Endothelial cell of umbilical vein (primary cell): ENCODE results near the gene DOLK. TPM values are rescaled to one million over a fixed set of nuclear protein-coding genes. Genes with fewer than 3 reads are reported as not detected.

Experiments used
- BruUV-seq: library from RNA; stranded (reverse); fragments of 400-500 nt; replicated peaks from 2 replicates; lab custom pipeline; 2021; lab: Mats Ljungman, UMichigan
- CTCF ChIA-PET: fragments of 300-600, 350-600 bp; sonication (Branson Sonifier 250); formaldehyde crosslinking; loops from one replicate; lab custom pipeline; 2021; ENCODE audit warnings: antibody characterized with exemption, inconsistent platforms; lab: Charles Lee
- POLR2A ChIA-PET: fragments of 300-600, 350-600 bp; sonication (Branson Sonifier 250); formaldehyde crosslinking; loops from one replicate; lab custom pipeline; 2021; ENCODE audit warnings: antibody characterized with exemption, inconsistent platforms; lab: Charles Lee
- DNase-seq: peaks from one replicate; pipeline ENCODE4 v3.0.0-alpha.2; 2011; ENCODE audit warnings: low read depth, low spot score
- FAIRE-seq: peaks from 2 replicates; lab custom pipeline; 2011; peaks lifted over from hg19 to GRCh38; lab: Jason Lieb, UNC
- H2AFZ ChIP-seq: 2 replicates; pipeline ENCODE4 v1.6.0; 2012; ENCODE audit warnings: low read depth, low read length, control low read depth, inconsistent platforms
- H3K27ac ChIP-seq: 2 replicates; pipeline ENCODE4 v1.5.1; 2011; ENCODE audit warnings: low read depth, mild to moderate bottlenecking, control low read depth, low read length, moderate library complexity; ENCODE audit not compliant: insufficient read depth
- H3K27me3 ChIP-seq, 2 experiments: 2 replicates each; pipeline versions ENCODE4 v1.6.0 to v1.6.1; 2011; ENCODE audit warnings: low read length in 2 of 2, mixed read lengths in 1 of 2; ENCODE audit not compliant: control insufficient read depth in 2 of 2, insufficient read depth in 2 of 2
- H3K36me3 ChIP-seq, 2 experiments: 2 replicates in 1 of 2; 3 replicates in 1 of 2; pipeline ENCODE4 v1.5.1; 2011; ENCODE audit warnings: low read length in 2 of 2, mild to moderate bottlenecking in 1 of 2, moderate library complexity in 1 of 2; ENCODE audit not compliant: control insufficient read depth in 2 of 2, insufficient read depth in 2 of 2; ENCODE audit errors: extremely low read depth in 1 of 2
- H3K4me1 ChIP-seq: 3 replicates; pipeline ENCODE4 v1.5.1; 2011; ENCODE audit warnings: mild to moderate bottlenecking, low read length; ENCODE audit not compliant: control insufficient read depth, insufficient read depth; ENCODE audit errors: extremely low read depth
- H3K4me2 ChIP-seq: 2 replicates; pipeline ENCODE4 v1.6.1; 2011; ENCODE audit warnings: low read length, control low read depth, mixed read lengths; ENCODE audit not compliant: insufficient read depth
- H3K4me3 ChIP-seq, 3 experiments: fragments of 200-600 bp in 1 of 3; sonication (generic), shearing (Covaris generic) in 1 of 3; replicated peaks in 1 of 3; 2 replicates each; pipeline ENCODE4 v1.5.1; 2011 to 2016; ENCODE audit warnings: control low read depth in 3 of 3, low read length in 3 of 3, mild to moderate bottlenecking in 2 of 3, inconsistent platforms in 1 of 3, low read depth in 1 of 3, moderate library complexity in 1 of 3; ENCODE audit not compliant: insufficient read depth in 1 of 3
- H3K79me2 ChIP-seq: 2 replicates; pipeline ENCODE4 v1.6.0; 2012; ENCODE audit warnings: low read length, inconsistent platforms; ENCODE audit not compliant: control insufficient read depth, insufficient read depth
- H3K9ac ChIP-seq: replicated peaks from 2 replicates; pipeline ENCODE3; 2011; ENCODE audit warnings: low read length, control low read depth; ENCODE audit not compliant: insufficient read depth; ENCODE audit errors: extremely low read depth
- H3K9me1 ChIP-seq: replicated peaks from 3 replicates; pipeline ENCODE4 v1.6.0; 2011; ENCODE audit warnings: mild to moderate bottlenecking, low read length; ENCODE audit not compliant: control insufficient read depth, insufficient read depth; ENCODE audit errors: extremely low read depth
- H3K9me3 ChIP-seq: replicated peaks from 2 replicates; pipeline ENCODE4 v1.5.1; 2012; ENCODE audit warnings: low read length, inconsistent platforms; ENCODE audit not compliant: control insufficient read depth, insufficient read depth
- H4K20me1 ChIP-seq: replicated peaks from 2 replicates; pipeline ENCODE3; 2011; ENCODE audit warnings: mild to moderate bottlenecking, low read length; ENCODE audit not compliant: control insufficient read depth, insufficient read depth; ENCODE audit errors: extremely low read depth
- EZH2 ChIP-seq: IDR thresholded peaks from 2 replicates; pipeline ENCODE4 v1.6.1; 2012; ENCODE audit warnings: borderline replicate concordance, low read depth, mild to moderate bottlenecking, moderate library complexity, low read length, inconsistent platforms; ENCODE audit not compliant: severe bottlenecking
- FOS ChIP-seq: IDR thresholded peaks from 2 replicates; pipeline ENCODE4 v1.6.1; 2011; ENCODE audit warnings: mild to moderate bottlenecking, low read length, moderate library complexity, borderline replicate concordance; ENCODE audit not compliant: insufficient read depth
- GATA2 ChIP-seq: IDR thresholded peaks from 2 replicates; pipeline ENCODE4 v1.7.0; 2011; ENCODE audit warnings: low read depth, mild to moderate bottlenecking, moderate library complexity, mixed read lengths, low read length; ENCODE audit not compliant: insufficient read length, insufficient read depth
- JUN ChIP-seq: IDR thresholded peaks from 2 replicates; pipeline ENCODE4 v1.6.1; 2011; ENCODE audit warnings: borderline replicate concordance, low read depth; ENCODE audit not compliant: insufficient read length, insufficient read depth
- MYC ChIP-seq: IDR thresholded peaks from one replicate; pipeline ENCODE4 v1.6.1; 2011; ENCODE audit warnings: mild to moderate bottlenecking, low read depth, low read length
- POLR2A ChIP-seq: IDR thresholded peaks from 2 replicates; pipeline ENCODE4 v1.6.1; 2012; ENCODE audit warnings: low read depth, mild to moderate bottlenecking, control low read depth, low read length
- POLR2AphosphoS5 ChIP-seq: IDR thresholded peaks from 2 replicates; pipeline ENCODE4 v1.6.1; 2012; ENCODE audit warnings: low read depth, mild to moderate bottlenecking, control low read depth, low read length, moderate library complexity; ENCODE audit not compliant: insufficient read depth
- dilution Hi-C: fragments of 300-500 bp; cut with MboI; formaldehyde crosslinking; loops from one replicate; pipeline ENCODE4 v1.15.0; 2019; ENCODE audit warnings: low sequenced_read_pairs; ENCODE audit not compliant: extremely low pct_ligation_motif_present
- intact Hi-C: fragments of 100-400 bp; cut with micrococcal nuclease; formaldehyde crosslinking; loops from one replicate; pipeline ENCODE4 v1.10.0; 2022
- polyA plus RNA-seq, 4 experiments: library from polyadenylated mRNA; depleted of rRNA in 3 of 4; stranded (reverse) in 3 of 4; unstranded in 1 of 4; fragments of >200 nt; gene quantifications; 2 replicates each; pipeline versions ENCODE4 v1.2.1 to v1.2.3, GENCODE V29; 2011 to 2012; ENCODE audit warnings: missing spikeins in 1 of 4
- total RNA-seq: library from RNA; stranded (reverse); gene quantifications from 2 replicates; pipeline ENCODE4 v1.2.3, GENCODE V29; 2021
- TF ChIP-seq, protein P1 (sequence below), 2 donors: IDR thresholded peaks; 1 replicate in 1 of 2; 2 replicates in 1 of 2; pipeline ENCODE4 v1.5.1; 2011; ENCODE audit warnings: low read length in 2 of 2, mild to moderate bottlenecking in 2 of 2, moderate library complexity in 2 of 2, control low read depth in 1 of 2, inconsistent platforms in 1 of 2, low read depth in 1 of 2; ENCODE audit not compliant: insufficient read depth in 1 of 2; ENCODE audit errors: extremely low read depth in 1 of 2
- TF ChIP-seq, protein P2 (sequence below): IDR thresholded peaks from 2 replicates; pipeline ENCODE4 v1.6.1; 2011; ENCODE audit not compliant: insufficient read depth, insufficient read length

The DOLK gene
- total and polyA plus RNA-seq, 2 donors (not counting 3 experiments of a cell fraction or from before 2014, with no cell fraction given), result 22.3 to 59.8 TPM

DNA sequence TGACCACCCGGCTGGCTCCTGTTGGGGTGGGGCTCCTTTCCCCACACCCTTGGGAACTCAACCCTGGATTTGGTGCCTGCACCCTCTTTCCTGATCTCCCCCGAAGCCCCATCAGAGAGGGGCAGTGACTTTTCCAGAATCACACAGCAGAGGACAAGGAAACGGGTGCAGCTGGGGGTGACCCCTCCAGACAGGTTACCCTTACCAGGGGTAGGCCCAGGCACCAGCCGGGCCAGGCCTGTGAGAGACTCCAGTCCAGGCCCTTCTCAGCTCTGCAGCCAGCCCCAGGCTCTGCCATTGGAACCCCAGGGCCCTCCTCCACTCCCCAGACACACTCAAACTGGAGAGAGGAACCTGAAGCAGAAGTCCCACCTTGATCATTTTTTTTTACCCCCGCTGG, 45.6 kb downstream of the DOLK start:
- Histone ChIP-seq H3K9ac (no peak overlapping the region), H3K9me1 (no peaks in the 10 kb centered on the region), H3K36me3 (peaks cover 11 to 21% of the 10 kb centered on the region in 2 experiments), H3K27me3 (no peaks in the 10 kb centered on the region), H2AFZ (no peak overlapping the region), H3K27ac (peak overlapping the region; percentile 16), H3K9me3 (no peaks in the 10 kb centered on the region), H3K4me2 (no peak overlapping the region), H4K20me1 (no peaks in the 10 kb centered on the region), H3K79me2 (peaks cover 84% of the 10 kb centered on the region), H3K4me3 (no peak overlapping the region), H3K4me1 (peaks cover 7% of the 10 kb centered on the region)
- POLR2A ChIA-PET, result no interaction called here
- TF ChIP-seq EZH2, result no peak
- no peak for TF ChIP-seq JUN
- TF ChIP-seq POLR2AphosphoS5, result peak; percentile 4
- TF ChIP-seq, protein P1, sequence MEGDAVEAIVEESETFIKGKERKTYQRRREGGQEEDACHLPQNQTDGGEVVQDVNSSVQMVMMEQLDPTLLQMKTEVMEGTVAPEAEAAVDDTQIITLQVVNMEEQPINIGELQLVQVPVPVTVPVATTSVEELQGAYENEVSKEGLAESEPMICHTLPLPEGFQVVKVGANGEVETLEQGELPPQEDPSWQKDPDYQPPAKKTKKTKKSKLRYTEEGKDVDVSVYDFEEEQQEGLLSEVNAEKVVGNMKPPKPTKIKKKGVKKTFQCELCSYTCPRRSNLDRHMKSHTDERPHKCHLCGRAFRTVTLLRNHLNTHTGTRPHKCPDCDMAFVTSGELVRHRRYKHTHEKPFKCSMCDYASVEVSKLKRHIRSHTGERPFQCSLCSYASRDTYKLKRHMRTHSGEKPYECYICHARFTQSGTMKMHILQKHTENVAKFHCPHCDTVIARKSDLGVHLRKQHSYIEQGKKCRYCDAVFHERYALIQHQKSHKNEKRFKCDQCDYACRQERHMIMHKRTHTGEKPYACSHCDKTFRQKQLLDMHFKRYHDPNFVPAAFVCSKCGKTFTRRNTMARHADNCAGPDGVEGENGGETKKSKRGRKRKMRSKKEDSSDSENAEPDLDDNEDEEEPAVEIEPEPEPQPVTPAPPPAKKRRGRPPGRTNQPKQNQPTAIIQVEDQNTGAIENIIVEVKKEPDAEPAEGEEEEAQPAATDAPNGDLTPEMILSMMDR (IDR thresholded peaks at IDR 0.05; ENCODE audit: extremely low read depth in 1 of 2, insufficient read depth in 1 of 2, low read depth in 1 of 2, low read length in 2 of 2), result no peak
- no peak for TF ChIP-seq GATA2
- CTCF ChIA-PET, result interaction anchor here (1.5 kb wide), 1 partner anchor 26 kb away, joined by 3 read pairs; no protein-coding TSS in a partner anchor
- FAIRE-seq (no peak), DNase-seq (no peak)
- BruUV-seq, result no TSS peak
- intact Hi-C loops (no loop called here), dilution Hi-C loops (no loop called here)

DNA sequence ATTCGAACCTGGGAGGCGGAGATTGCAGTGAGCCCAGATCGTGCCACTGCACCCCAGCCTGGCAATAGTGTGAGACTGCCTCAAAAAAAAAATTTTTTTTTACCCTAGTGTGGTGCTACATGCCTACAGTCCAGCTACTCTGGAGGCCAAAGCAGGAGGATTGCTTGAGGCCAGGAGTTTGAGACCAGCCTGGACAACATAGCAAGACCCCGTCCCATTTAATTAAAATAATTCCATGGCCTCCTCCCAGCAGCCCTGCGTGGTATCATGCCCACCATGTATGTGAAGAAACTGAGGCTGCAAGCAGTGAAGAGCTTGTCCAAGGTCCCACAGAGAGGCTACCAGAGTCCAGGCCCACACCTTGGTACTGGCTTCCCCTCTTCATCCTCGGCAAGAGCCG, 46.0 kb downstream of the DOLK start:
- no TSS peak for BruUV-seq
- no peaks in the 10 kb centered on the region for H3K9me3 ChIP-seq
- H3K4me3 ChIP-seq, result no peak overlapping the region
- no peak overlapping the region for H3K4me2 ChIP-seq
- DNase-seq (no peak), FAIRE-seq (no peak)
- no peak overlapping the region for H3K9ac ChIP-seq
- no peaks in the 10 kb centered on the region for H3K9me1 ChIP-seq
- no peaks in the 10 kb centered on the region for H3K27me3 ChIP-seq
- H3K79me2 ChIP-seq, result peaks cover 84% of the 10 kb centered on the region
- dilution Hi-C loops, result no loop called here
- TF ChIP-seq FOS (no peak), MYC (no peak), POLR2A (no peak), GATA2 (no peak), JUN (no peak)
- TF ChIP-seq, protein P1 (IDR thresholded peaks at IDR 0.05; ENCODE audit: extremely low read depth in 1 of 2, insufficient read depth in 1 of 2, low read depth in 1 of 2, low read length in 2 of 2), result no peak
- TF ChIP-seq, protein P2, sequence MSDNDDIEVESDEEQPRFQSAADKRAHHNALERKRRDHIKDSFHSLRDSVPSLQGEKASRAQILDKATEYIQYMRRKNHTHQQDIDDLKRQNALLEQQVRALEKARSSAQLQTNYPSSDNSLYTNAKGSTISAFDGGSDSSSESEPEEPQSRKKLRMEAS, result no peak
- CTCF ChIA-PET, result interaction anchor here (1.5 kb wide), 1 partner anchor 26 kb away, joined by 3 read pairs; no protein-coding TSS in a partner anchor
- POLR2A ChIA-PET, result no interaction called here
- peaks cover 12 to 20% of the 10 kb centered on the region in 2 experiments for H3K36me3 ChIP-seq
- no peak overlapping the region for H3K27ac ChIP-seq
- H3K4me1 ChIP-seq, result peaks cover 7% of the 10 kb centered on the region
- no peaks in the 10 kb centered on the region for H4K20me1 ChIP-seq
- H2AFZ ChIP-seq, result no peak overlapping the region
- intact Hi-C loops, result no loop called here
